ENCODE results near the gene PTPRCAP. TPM values are rescaled to one million over a fixed set of nuclear protein-coding genes. Genes with fewer than 3 reads are reported as not detected.

PTPRCAP gene
- total and polyA plus RNA-seq, 5 donors from 2014 or later = 291 to 1,084 (median 970) TPM

DNA sequence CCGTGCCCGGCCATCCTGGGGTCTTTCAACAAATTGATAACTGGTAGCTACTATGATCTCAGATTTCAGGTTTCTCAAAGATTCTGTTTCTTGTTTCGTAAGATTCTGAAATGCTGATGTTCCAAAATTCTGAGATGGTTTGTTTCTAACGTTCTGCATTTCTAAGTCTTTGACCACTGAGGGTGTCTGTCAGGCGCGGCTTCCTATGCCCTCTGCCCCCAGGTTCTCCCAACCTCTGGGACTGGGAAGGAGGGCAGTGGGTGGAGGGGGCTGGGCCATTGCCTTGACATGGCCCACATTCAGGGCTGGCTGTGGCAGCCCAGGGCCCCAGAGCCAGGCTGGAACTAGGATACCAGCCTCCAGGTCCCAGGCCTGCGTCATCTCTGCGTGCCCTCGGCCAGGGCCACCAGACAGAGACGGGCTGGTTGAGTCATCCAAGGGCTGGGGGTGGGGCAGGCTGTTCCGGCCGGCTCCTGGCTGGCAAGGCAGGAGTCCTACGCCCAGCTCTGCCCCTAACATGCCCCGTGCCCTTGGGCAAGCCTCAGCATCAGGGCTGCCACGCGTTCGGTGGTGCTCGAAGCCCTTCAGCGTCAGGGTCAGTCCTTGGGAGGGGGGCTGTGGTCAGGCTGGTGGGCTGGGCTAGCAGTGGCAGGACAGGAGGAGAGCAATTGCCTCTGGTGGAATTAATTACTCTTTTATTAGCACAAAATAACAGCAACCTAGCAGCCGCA lies 26.4 kb upstream of the PTPRCAP start:
- H3K36me3 Mint-ChIP-seq = no peaks in the 10 kb centered on the region

DNA sequence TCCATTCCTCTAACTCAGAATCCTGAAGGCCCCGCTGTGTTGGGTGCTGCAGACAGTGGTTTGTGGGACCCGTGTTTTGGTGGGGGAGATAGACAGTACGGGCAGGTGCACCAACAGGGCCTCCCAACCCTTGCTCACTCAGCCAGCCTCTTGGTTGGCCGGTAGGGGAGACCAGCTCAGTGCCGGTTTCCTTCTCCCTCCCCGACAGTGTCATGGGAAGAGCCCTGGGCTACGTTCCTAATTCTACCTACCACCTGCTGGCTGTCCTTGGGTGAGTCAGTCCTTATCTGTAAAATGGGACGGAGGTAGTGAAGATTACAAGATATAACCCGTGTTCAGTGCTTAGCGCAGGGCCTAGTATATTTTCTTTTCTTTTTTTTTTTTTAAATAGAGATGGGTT lies 25.7 kb upstream of the PTPRCAP start:
- Histone ChIP-seq H3K4me1 (ENCODE audit: control insufficient read depth, insufficient read depth, low read length, poor library complexity, severe bottlenecking) (peaks cover 40% of the 10 kb centered on the region), H3K36me3 (ENCODE audit: control insufficient read depth, insufficient read depth, low read length) (no peaks in the 10 kb centered on the region), H3K27ac (ENCODE audit: insufficient read depth, low read length, poor library complexity, severe bottlenecking) (no peak overlapping the region), H3K9me3 (ENCODE audit: control insufficient read depth in 2 of 2, low read length in 2 of 2) (no peaks in the 10 kb centered on the region), H3K27me3 (ENCODE audit: control insufficient read depth, insufficient read depth, low read length) (no peaks in the 10 kb centered on the region), H3K4me3 (ENCODE audit: low read depth, low read length) (no peak overlapping the region)
- Mint-ChIP-seq H3K27me3 (peaks cover 6% of the 10 kb centered on the region), H3K4me1 (peaks cover 5 to 51% (median 17%) of the 10 kb centered on the region in 4 donors), H3K4me3 (peak overlapping the region in 2 of 4 donors; percentile 22 to 47), H3K36me3 (no peaks in the 10 kb centered on the region), H3K27ac (peak overlapping the region in 1 of 3 donors; percentile 52), H3K9me3 (peaks cover 0 to 2% (median 0%) of the 10 kb centered on the region in 7 donors)
- DNase-seq (no peak), ATAC-seq (ENCODE audit: low read depth in 2 of 2) (no peak)

More for the DNA sequence above, 26.4 kb upstream of the PTPRCAP start:
- Histone ChIP-seq H3K4me3 (ENCODE audit: low read depth, low read length) (no peak overlapping the region), H3K27ac (ENCODE audit: insufficient read depth, low read length, poor library complexity, severe bottlenecking) (peak overlapping the region; percentile 92), H3K9me3 (ENCODE audit: control insufficient read depth in 2 of 2, low read length in 2 of 2) (no peaks in the 10 kb centered on the region), H3K36me3 (ENCODE audit: control insufficient read depth, insufficient read depth, low read length) (no peaks in the 10 kb centered on the region), H3K4me1 (ENCODE audit: control insufficient read depth, insufficient read depth, low read length, poor library complexity, severe bottlenecking) (peaks cover 45% of the 10 kb centered on the region), H3K27me3 (ENCODE audit: control insufficient read depth, insufficient read depth, low read length) (no peaks in the 10 kb centered on the region)
- DNase-seq = no peak
- H3K4me3 Mint-ChIP-seq = peak overlapping the region; percentile 87 to 97 (median 92)
- peak overlapping the region in 2 of 3 donors; percentile 91 to 93 for H3K27ac Mint-ChIP-seq
- H3K27me3 Mint-ChIP-seq = peaks cover 6% of the 10 kb centered on the region
- peaks cover 0 to 2% (median 0%) of the 10 kb centered on the region in 7 donors for H3K9me3 Mint-ChIP-seq
- H3K4me1 Mint-ChIP-seq = peaks cover 5 to 54% (median 17%) of the 10 kb centered on the region in 4 donors
- no peak for ATAC-seq (ENCODE audit: low read depth in 2 of 2)

DNA sequence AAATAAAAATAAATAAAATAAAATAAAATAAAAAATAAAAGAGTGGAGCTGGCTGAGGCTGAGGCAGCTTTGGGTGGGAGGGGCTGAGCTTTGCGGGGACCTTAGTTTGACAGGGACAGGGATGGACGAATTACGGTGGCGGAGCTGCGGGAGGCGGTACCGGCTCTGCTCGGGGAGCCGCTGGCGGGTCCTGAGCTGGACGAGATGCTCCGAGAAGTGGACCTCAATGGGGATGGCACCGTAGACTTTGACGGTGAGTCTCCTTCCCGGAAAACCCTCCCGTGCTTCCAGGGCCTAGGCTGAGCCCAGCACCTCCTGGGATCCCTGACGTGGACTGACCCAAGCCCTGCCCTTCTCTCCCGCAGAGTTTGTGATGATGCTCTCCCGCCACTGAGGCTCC lies 20.8 kb upstream of the PTPRCAP start:
- peaks cover 6% of the 10 kb centered on the region for H3K27me3 Mint-ChIP-seq
- H3K27ac Mint-ChIP-seq = no peak overlapping the region
- no peaks in the 10 kb centered on the region for H3K36me3 ChIP-seq (ENCODE audit: control insufficient read depth, insufficient read depth, low read length)
- peaks cover 5 to 19% (median 6%) of the 10 kb centered on the region in 4 donors for H3K4me1 Mint-ChIP-seq
- H3K27me3 ChIP-seq (ENCODE audit: control insufficient read depth, insufficient read depth, low read length) = no peaks in the 10 kb centered on the region
- no peaks in the 10 kb centered on the region for H3K36me3 Mint-ChIP-seq
- H3K9me3 Mint-ChIP-seq = peaks cover 0 to 2% (median 0%) of the 10 kb centered on the region in 7 donors
- H3K4me3 ChIP-seq (ENCODE audit: low read depth, low read length) = no peak overlapping the region
- no peak overlapping the region for H3K4me3 Mint-ChIP-seq
- H3K9me3 ChIP-seq (ENCODE audit: control insufficient read depth in 2 of 2, low read length in 2 of 2) = no peaks in the 10 kb centered on the region
- no peaks in the 10 kb centered on the region for H3K4me1 ChIP-seq (ENCODE audit: control insufficient read depth, insufficient read depth, low read length, poor library complexity, severe bottlenecking)
- DNase-seq (no peak), ATAC-seq (ENCODE audit: low read depth in 2 of 2) (no peak)
- H3K27ac ChIP-seq (ENCODE audit: insufficient read depth, low read length, poor library complexity, severe bottlenecking) = no peak overlapping the region

DNA sequence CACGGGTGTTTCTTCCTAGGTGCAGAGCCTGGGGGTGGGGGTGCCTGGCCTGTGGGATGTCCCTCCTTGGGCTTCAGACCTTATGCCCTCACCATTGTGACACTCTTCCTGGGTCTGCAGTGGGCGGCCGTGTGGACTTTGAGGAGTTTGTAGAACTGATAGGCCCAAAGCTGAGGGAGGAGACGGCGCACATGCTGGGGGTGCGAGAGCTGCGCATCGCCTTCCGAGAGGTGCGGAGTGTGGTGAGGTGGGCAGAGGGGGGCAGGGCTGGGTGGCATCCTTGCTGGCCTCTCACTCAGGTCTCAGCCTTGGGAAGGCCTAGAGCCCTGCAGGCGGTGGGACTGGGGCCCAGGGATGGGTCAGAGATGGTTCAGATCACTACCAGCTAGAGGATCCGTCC lies 20.0 kb upstream of the PTPRCAP start:
- H3K27me3 ChIP-seq (ENCODE audit: control insufficient read depth, insufficient read depth, low read length) = no peaks in the 10 kb centered on the region
- Mint-ChIP-seq H3K36me3 (no peaks in the 10 kb centered on the region), H3K9me3 (peaks cover 0 to 2% (median 0%) of the 10 kb centered on the region in 7 donors), H3K27ac (no peak overlapping the region), H3K27me3 (peaks cover 6% of the 10 kb centered on the region), H3K4me3 (no peak overlapping the region), H3K4me1 (peaks cover 5 to 18% (median 6%) of the 10 kb centered on the region in 4 donors)
- no peak for ATAC-seq (ENCODE audit: low read depth in 2 of 2)
- no peaks in the 10 kb centered on the region for H3K4me1 ChIP-seq (ENCODE audit: control insufficient read depth, insufficient read depth, low read length, poor library complexity, severe bottlenecking)
- H3K36me3 ChIP-seq (ENCODE audit: control insufficient read depth, insufficient read depth, low read length) = no peaks in the 10 kb centered on the region
- no peaks in the 10 kb centered on the region for H3K9me3 ChIP-seq (ENCODE audit: control insufficient read depth in 2 of 2, low read length in 2 of 2)
- H3K27ac ChIP-seq (ENCODE audit: insufficient read depth, low read length, poor library complexity, severe bottlenecking) = no peak overlapping the region
- H3K4me3 ChIP-seq (ENCODE audit: low read depth, low read length) = no peak overlapping the region
- no peak for DNase-seq

DNA sequence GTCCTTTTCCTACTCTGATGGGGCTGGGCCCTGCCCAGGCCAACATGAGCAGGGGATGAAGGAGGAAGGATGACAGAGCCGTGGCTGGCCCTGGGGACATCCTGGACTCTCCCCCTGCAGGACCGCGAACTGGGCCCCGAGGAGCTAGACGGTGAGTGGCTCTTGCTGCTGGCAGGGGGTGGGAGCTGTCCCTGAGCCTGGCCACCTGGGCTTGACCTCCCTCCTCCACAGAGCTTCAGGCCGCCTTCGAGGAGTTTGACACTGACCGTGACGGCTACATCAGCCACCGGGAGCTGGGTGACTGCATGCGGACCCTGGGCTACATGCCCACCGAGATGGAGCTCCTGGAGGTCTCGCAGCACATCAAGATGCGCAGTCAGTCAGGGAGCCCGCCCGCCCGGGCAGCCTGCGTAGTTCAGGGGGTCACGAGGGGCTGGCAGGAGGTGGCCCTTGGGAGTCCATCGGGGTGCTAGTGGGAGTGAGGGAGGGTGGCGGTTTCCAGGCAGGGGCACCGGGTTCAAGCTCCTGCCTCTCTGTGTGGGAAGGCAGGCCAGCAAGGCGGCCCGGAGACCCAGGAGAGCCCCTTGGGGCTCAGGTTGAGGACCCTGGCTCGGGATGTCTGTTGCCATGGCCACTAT lies 18.7 kb upstream of the PTPRCAP start:
- ATAC-seq (ENCODE audit: low read depth in 2 of 2) (no peak), DNase-seq (no peak)
- Mint-ChIP-seq H3K27ac (no peak overlapping the region), H3K4me1 (peaks cover 5 to 18% (median 6%) of the 10 kb centered on the region in 4 donors), H3K36me3 (no peaks in the 10 kb centered on the region), H3K4me3 (no peak overlapping the region), H3K27me3 (peaks cover 6% of the 10 kb centered on the region), H3K9me3 (peaks cover 0 to 2% (median 0%) of the 10 kb centered on the region in 7 donors)
- Histone ChIP-seq H3K4me1 (ENCODE audit: control insufficient read depth, insufficient read depth, low read length, poor library complexity, severe bottlenecking) (no peaks in the 10 kb centered on the region), H3K9me3 (ENCODE audit: control insufficient read depth in 2 of 2, low read length in 2 of 2) (no peaks in the 10 kb centered on the region), H3K27ac (ENCODE audit: insufficient read depth, low read length, poor library complexity, severe bottlenecking) (no peak overlapping the region), H3K4me3 (ENCODE audit: low read depth, low read length) (no peak overlapping the region), H3K27me3 (ENCODE audit: control insufficient read depth, insufficient read depth, low read length) (no peaks in the 10 kb centered on the region), H3K36me3 (ENCODE audit: control insufficient read depth, insufficient read depth, low read length) (no peaks in the 10 kb centered on the region)

DNA sequence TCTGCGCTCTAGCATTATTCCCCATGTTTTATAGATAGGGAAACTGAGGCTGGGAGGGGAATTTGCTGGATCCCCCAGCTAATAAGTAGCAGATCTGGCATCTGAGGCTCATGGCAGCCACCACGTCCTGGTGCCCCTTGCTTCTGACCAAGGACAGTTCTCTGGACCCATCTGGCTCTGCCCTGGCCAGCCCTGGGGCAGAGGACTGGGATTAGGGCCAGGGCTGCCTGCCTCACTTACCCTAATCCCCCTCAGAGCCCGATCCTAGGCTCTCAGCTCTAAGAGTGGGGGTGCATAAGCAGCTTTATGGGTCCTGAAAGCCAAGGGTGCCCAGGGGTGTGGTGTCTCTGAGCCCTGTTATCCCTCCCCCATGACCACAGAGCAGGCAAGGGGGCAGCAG lies 17.6 kb upstream of the PTPRCAP start, which contains the start of gene CABP4:
Gene CABP4, plus strand, starts transcription at position 301 of the 400 bp plus-strand sequence. Its CDS starts 70 bp downstream, at position 371.
- Mint-ChIP-seq H3K27me3 (peaks cover 6% of the 10 kb centered on the region), H3K9me3 (peaks cover 0 to 2% (median 0%) of the 10 kb centered on the region in 7 donors), H3K36me3 (no peaks in the 10 kb centered on the region), H3K4me3 (no peak within 1 kb of the TSS), H3K4me1 (peaks cover 4 to 19% (median 5%) of the 10 kb centered on the region in 4 donors), H3K27ac (peak within 1 kb of the TSS in 1 of 3 donors; percentile 26)
- Histone ChIP-seq H3K27ac (ENCODE audit: insufficient read depth, low read length, poor library complexity, severe bottlenecking) (no peak within 1 kb of the TSS), H3K9me3 (ENCODE audit: control insufficient read depth in 2 of 2, low read length in 2 of 2) (no peaks in the 10 kb centered on the region), H3K4me1 (ENCODE audit: control insufficient read depth, insufficient read depth, low read length, poor library complexity, severe bottlenecking) (no peaks in the 10 kb centered on the region), H3K27me3 (ENCODE audit: control insufficient read depth, insufficient read depth, low read length) (no peaks in the 10 kb centered on the region), H3K4me3 (ENCODE audit: low read depth, low read length) (no peak within 1 kb of the TSS), H3K36me3 (ENCODE audit: control insufficient read depth, insufficient read depth, low read length) (no peaks in the 10 kb centered on the region)
- ATAC-seq (ENCODE audit: low read depth in 2 of 2) (no peak), DNase-seq (no peak)

DNA sequence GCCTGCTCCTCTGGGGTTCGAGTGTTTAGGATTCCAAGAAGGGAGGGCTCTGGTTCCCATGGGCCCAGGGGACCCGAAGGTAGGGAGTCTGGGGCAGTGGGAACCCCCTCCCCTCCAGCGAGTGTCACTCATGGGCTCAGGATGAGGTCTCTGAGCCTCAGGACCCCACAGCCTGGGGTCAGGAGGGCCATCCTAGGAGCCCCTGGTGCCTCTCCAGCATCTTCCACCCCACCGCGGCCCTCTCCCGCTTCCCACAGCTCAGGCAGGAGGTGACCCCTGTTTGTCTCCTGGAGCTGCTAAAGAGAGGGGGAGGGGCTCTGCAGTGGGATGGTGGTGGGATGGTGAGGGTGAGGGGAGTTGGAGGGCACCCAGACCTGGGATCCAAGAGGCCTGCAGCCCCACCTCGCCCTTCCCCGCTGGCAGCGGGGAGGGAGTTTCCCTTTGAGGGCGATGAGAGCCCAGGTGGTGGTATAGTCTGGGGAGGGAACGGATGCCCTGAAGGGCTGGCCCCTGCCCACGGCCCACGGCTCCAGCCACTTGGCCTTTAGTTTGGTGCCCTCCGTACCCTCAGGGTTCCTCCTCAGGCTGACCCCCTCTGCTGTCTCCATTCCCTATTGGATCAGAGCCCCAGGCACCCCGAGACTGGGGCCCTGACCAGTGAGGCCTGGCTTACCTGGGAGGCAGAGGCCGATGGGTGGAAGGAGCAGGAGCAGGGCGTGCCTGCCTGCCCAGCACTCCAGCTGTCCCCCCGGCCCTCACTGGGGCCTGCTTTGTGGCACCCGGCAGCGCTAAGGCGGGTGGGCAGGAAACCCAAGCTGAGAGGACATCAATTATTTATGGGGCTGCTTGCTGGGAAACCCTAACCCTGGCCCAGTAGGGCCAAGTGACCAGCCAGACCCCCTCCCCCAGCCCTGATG lies 16.6 kb upstream of the PTPRCAP start:
- Mint-ChIP-seq H3K9me3 (no peaks in the 10 kb centered on the region), H3K4me1 (peaks cover 0 to 17% (median 5%) of the 10 kb centered on the region in 4 donors), H3K27me3 (peaks cover 1% of the 10 kb centered on the region), H3K27ac (no peak overlapping the region), H3K36me3 (no peaks in the 10 kb centered on the region), H3K4me3 (no peak overlapping the region)
- no peaks in the 10 kb centered on the region for H3K27me3 ChIP-seq (ENCODE audit: control insufficient read depth, insufficient read depth, low read length)
- H3K27ac ChIP-seq (ENCODE audit: insufficient read depth, low read length, poor library complexity, severe bottlenecking) = no peak overlapping the region
- H3K36me3 ChIP-seq (ENCODE audit: control insufficient read depth, insufficient read depth, low read length) = no peaks in the 10 kb centered on the region
- ATAC-seq (ENCODE audit: low read depth in 2 of 2) = no peak
- no peak overlapping the region for H3K4me3 ChIP-seq (ENCODE audit: low read depth, low read length)
- peaks cover 6% of the 10 kb centered on the region for H3K4me1 ChIP-seq (ENCODE audit: control insufficient read depth, insufficient read depth, low read length, poor library complexity, severe bottlenecking)
- no peak for DNase-seq
- H3K9me3 ChIP-seq (ENCODE audit: control insufficient read depth in 2 of 2, low read length in 2 of 2) = no peaks in the 10 kb centered on the region

Measured in CD4-positive, CD25-positive, alpha-beta regulatory T cell (primary cell).